GM23338 (cell line): Measurements from ENCODE around the gene CDC6. TPM values are rescaled to one million over a fixed set of nuclear protein-coding genes. Genes with fewer than 3 reads are reported as not detected.

ENCODE experiments used
- ATAC-seq: fragments of 200-7000 bp; cut with Tn5 transposase; 3 replicates; pipeline ENCODE4 v1.9.1; 2020
- DNase-seq: peaks from one replicate; pipeline ENCODE4 v3.0.0-alpha.2; 2015; ENCODE audit warnings: low spot score
- H2AFZ ChIP-seq: fragments of 200-600 bp; sonication (generic); 2 replicates; pipeline ENCODE4 v1.8.0; 2016; ENCODE audit warnings: antibody characterized with exemption, mild to moderate bottlenecking, moderate library complexity
- H3F3A ChIP-seq: fragments of 200-600 bp; sonication (generic); replicated peaks from 2 replicates; pipeline ENCODE4 v1.8.0; 2017; ENCODE audit warnings: antibody characterized with exemption, mixed run types, low read depth
- H3K27ac ChIP-seq: fragments of 200-600 bp; sonication (generic); 2 replicates; pipeline ENCODE4 v1.6.1; 2016; ENCODE audit warnings: low read depth
- H3K27me3 ChIP-seq: fragments of 200-600 bp; sonication (generic); 2 replicates; pipeline ENCODE4 v1.8.0; 2016; ENCODE audit warnings: mild to moderate bottlenecking, mixed run types, moderate library complexity; ENCODE audit not compliant: insufficient read depth
- H3K36me3 ChIP-seq: fragments of 200-600 bp; sonication (generic); 2 replicates; pipeline ENCODE4 v1.8.0; 2016; ENCODE audit warnings: mild to moderate bottlenecking; ENCODE audit not compliant: insufficient read depth
- H3K4me1 ChIP-seq: fragments of 200-600 bp; sonication (generic); 2 replicates; pipeline ENCODE4 v1.8.0; 2016; ENCODE audit warnings: mild to moderate bottlenecking, moderate library complexity; ENCODE audit not compliant: insufficient read depth
- H3K4me2 ChIP-seq: fragments of 200-600 bp; sonication (generic); 2 replicates; pipeline ENCODE4 v1.7.1; 2017; ENCODE audit warnings: mixed run types
- H3K4me3 ChIP-seq: fragments of 200-600 bp; sonication (generic); 2 replicates; pipeline ENCODE4 v1.6.1; 2016; ENCODE audit warnings: mixed run types
- H3K79me2 ChIP-seq: fragments of 200-600 bp; sonication (generic); replicated peaks from 2 replicates; pipeline ENCODE4 v1.8.0; 2017; ENCODE audit warnings: mild to moderate bottlenecking; ENCODE audit not compliant: insufficient read depth
- H3K9me2 ChIP-seq: fragments of 200-600 bp; sonication (generic); 2 replicates; pipeline ENCODE4 v1.8.0; 2017; ENCODE audit not compliant: insufficient read depth
- H4K20me1 ChIP-seq: fragments of 200-600 bp; sonication (generic); replicated peaks from 2 replicates; pipeline ENCODE4 v1.8.0; 2017; ENCODE audit warnings: mild to moderate bottlenecking; ENCODE audit not compliant: insufficient read depth
- H3K27ac Mint-ChIP-seq: 2 replicates; pipeline ENCODE4 v1.8.0; 2020; ENCODE audit warnings: inconsistent platforms, mild to moderate bottlenecking, moderate library complexity, mixed read lengths
- H3K27me3 Mint-ChIP-seq: 3 replicates; pipeline ENCODE4 v1.8.0; 2022; ENCODE audit warnings: low read depth, mild to moderate bottlenecking, moderate library complexity, mixed read lengths, inconsistent platforms; ENCODE audit not compliant: insufficient read depth, poor library complexity
- H3K36me3 Mint-ChIP-seq: 3 replicates; pipeline ENCODE4 v1.8.0; 2021; ENCODE audit warnings: low read depth, mild to moderate bottlenecking, inconsistent platforms, moderate library complexity, mixed read lengths
- H3K4me1 Mint-ChIP-seq: 3 replicates; pipeline ENCODE4 v1.8.0; 2020; ENCODE audit warnings: mild to moderate bottlenecking, inconsistent platforms, mixed read lengths
- H3K4me3 Mint-ChIP-seq: 3 replicates; pipeline ENCODE4 v1.8.0; 2021; ENCODE audit warnings: moderate library complexity, mild to moderate bottlenecking, inconsistent platforms, mixed read lengths
- H3K9me3 Mint-ChIP-seq: 3 replicates; pipeline ENCODE4 v1.8.0; 2020; ENCODE audit warnings: moderate library complexity, mild to moderate bottlenecking, inconsistent platforms, mixed read lengths
- EZH2 ChIP-seq: fragments of 200-600 bp; sonication (generic); IDR thresholded peaks from one replicate; pipeline ENCODE4 v1.8.0; 2017; ENCODE audit warnings: antibody characterized with exemption, mild to moderate bottlenecking, low read depth; ENCODE audit not compliant: unreplicated experiment
- EZH2phosphoT487 ChIP-seq: fragments of 200-600 bp; sonication (generic); IDR thresholded peaks from one replicate; pipeline ENCODE4 v1.8.1; 2018; ENCODE audit warnings: antibody characterized with exemption; ENCODE audit not compliant: unreplicated experiment
- STAT1 ChIP-seq: IDR thresholded peaks from one replicate; pipeline ENCODE4 v1.6.1; 2016; ENCODE audit warnings: antibody characterized with exemption; ENCODE audit not compliant: unreplicated experiment
- ZNF331 ChIP-seq: fragments of 250-450 bp; sonication (Bioruptor Pico); IDR thresholded peaks from 2 replicates; pipeline ENCODE4 v1.5.0; 2020; ENCODE audit warnings: low read depth, mild to moderate bottlenecking, moderate library complexity
- polyA plus RNA-seq: library from polyadenylated mRNA; unstranded; fragments of >200 nt; fragmentation: Nextera tagmentation; extraction: Ambion mirVana; gene quantifications from 2 replicates; pipeline ENCODE4 v1.2.1, GENCODE V29; 2016
- total RNA-seq: library from RNA; depleted of rRNA; stranded (reverse); fragments of >200 nt; shearing (Covaris generic); gene quantifications from 2 replicates; pipeline ENCODE4 v1.2.3, GENCODE V29; 2014
- TF ChIP-seq, protein P1 (sequence below): fragments of 250-450 bp; sonication (Bioruptor Pico); IDR thresholded peaks from 2 replicates; pipeline ENCODE4 v1.5.0; 2020; ENCODE audit warnings: mild to moderate bottlenecking, moderate library complexity
- TF ChIP-seq, protein P2 (sequence below): IDR thresholded peaks from 2 replicates; pipeline ENCODE4 v1.6.1; 2016; ENCODE audit warnings: antibody characterized with exemption
- TF ChIP-seq, protein P3 (sequence below): IDR thresholded peaks from one replicate; pipeline ENCODE4 v1.6.1; 2018; ENCODE audit warnings: antibody characterized with exemption; ENCODE audit not compliant: unreplicated experiment
- TF ChIP-seq, protein P4 (sequence below), 2 experiments: fragments of 200-600 bp in 1 of 2; sonication (generic) in 1 of 2; conservative IDR thresholded peaks; 2 replicates each; pipeline versions ENCODE4 v1.5.1 to v1.6.1; 2016 to 2017; ENCODE audit warnings: antibody characterized with exemption in 2 of 2, low read depth in 2 of 2, mild to moderate bottlenecking in 2 of 2, moderate library complexity in 1 of 2

The CDC6 gene
- total and polyA plus RNA-seq, 2 experiments from 2014 or later = 46.2 to 79.9 TPM

DNA sequence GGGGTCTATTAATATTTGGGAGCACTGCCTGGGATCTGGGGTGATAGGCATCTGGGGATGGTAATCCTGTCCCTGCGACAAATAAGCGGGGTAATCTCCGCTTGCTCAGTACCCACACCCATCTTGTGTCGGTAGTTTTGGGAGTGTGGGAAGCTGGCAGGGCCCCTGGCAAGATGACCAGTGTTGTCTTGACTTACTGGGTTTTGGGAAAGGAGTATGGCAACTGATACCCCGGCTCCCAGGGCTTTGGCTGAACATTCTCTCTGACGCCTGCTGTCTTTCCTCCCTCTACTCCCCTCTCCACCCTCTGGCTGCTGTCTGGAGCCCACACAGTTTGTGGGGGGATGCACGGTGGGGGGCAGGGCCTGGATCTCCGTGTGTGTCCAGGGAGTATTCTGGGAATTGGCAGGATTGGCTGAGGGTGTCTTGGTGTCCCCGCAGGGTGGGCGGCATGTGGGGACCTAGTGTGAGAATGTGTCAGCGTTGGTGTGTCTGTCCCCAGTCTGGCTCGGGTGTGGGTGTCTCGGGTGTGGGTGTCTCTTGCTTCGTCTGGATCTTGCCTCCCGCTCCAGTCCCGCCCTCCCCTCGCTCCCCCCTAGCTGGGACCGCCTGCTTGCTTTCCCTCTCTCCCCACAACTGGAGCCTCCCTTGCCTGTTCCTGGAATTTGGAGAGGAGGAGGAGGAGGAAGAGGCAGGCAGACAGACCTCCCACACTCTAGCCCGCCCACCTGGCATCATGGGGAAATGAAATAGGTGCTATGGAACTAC is 33.3 kb downstream of the CDC6 start:
- peaks cover 12% of the 10 kb centered on the region; the same call in 1 of the 2 replicates for H3F3A ChIP-seq
- TF ChIP-seq EZH2 (no peak), EZH2phosphoT487 (no peak), STAT1 (no peak), ZNF331 (no peak)
- Mint-ChIP-seq H3K4me1 (peaks cover 80% of the 10 kb centered on the region), H3K36me3 (no peaks in the 10 kb centered on the region), H3K27me3 (peaks cover 39% of the 10 kb centered on the region), H3K4me3 (no peak overlapping the region; the same call in 2 of the 3 replicates), H3K27ac (no peak overlapping the region), H3K9me3 (no peaks in the 10 kb centered on the region)
- H3K36me3 ChIP-seq = no peaks in the 10 kb centered on the region
- 0 out of 2 replicates have a peak overlapping the region, but pooled peaks have one; percentile 14 for H3K4me2 ChIP-seq
- H4K20me1 ChIP-seq = peaks cover 19% of the 10 kb centered on the region
- ATAC-seq (no peak), DNase-seq (no peak)
- peaks cover 24% of the 10 kb centered on the region for H3K79me2 ChIP-seq
- H3K4me3 ChIP-seq = no peak overlapping the region
- H3K27me3 ChIP-seq = peaks cover 24% of the 10 kb centered on the region
- H3K27ac ChIP-seq = no peak overlapping the region
- no peak overlapping the region for H2AFZ ChIP-seq
- H3K9me2 ChIP-seq = no peaks in the 10 kb centered on the region
- H3K4me1 ChIP-seq = peaks cover 20% of the 10 kb centered on the region

DNA sequence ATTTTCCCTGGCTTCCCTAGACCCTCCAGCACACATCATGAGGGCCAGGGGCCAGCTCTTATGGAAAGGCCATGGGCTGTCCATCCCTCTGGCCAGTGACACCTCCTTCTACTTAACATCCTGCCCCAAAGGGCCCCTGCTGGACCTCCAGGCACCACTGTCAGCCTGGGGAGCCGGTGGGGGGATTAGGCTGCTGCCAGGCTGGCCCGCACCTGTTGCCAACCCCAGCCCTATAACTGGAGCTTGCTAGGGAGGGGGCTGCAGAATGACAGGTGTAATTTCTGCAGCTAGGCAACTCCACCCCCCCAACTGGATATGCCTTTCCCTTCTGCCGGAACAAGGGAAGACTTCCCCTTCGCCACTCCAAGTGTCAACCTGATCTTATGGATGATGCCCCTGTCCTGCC is 33.8 kb downstream of the CDC6 start:
- H3K4me2 ChIP-seq = no peak overlapping the region
- H3K4me3 ChIP-seq = no peak overlapping the region
- peaks cover 26% of the 10 kb centered on the region for H3K79me2 ChIP-seq
- H3K27me3 ChIP-seq = peaks cover 18% of the 10 kb centered on the region
- peaks cover 14% of the 10 kb centered on the region; the same call in 1 of the 2 replicates for H3K4me1 ChIP-seq
- Mint-ChIP-seq H3K4me3 (no peak overlapping the region), H3K27ac (no peak overlapping the region), H3K36me3 (no peaks in the 10 kb centered on the region), H3K27me3 (peaks cover 36% of the 10 kb centered on the region), H3K4me1 (peaks cover 80% of the 10 kb centered on the region), H3K9me3 (no peaks in the 10 kb centered on the region)
- DNase-seq = no peak
- ATAC-seq = no peak
- no peaks in the 10 kb centered on the region for H3K36me3 ChIP-seq
- H3K9me2 ChIP-seq = no peaks in the 10 kb centered on the region
- peaks cover 21% of the 10 kb centered on the region for H4K20me1 ChIP-seq
- H3F3A ChIP-seq = peaks cover 7% of the 10 kb centered on the region; the same call in 1 of the 2 replicates
- H3K27ac ChIP-seq = no peak overlapping the region
- H2AFZ ChIP-seq = no peak overlapping the region
- TF ChIP-seq, protein P1, sequence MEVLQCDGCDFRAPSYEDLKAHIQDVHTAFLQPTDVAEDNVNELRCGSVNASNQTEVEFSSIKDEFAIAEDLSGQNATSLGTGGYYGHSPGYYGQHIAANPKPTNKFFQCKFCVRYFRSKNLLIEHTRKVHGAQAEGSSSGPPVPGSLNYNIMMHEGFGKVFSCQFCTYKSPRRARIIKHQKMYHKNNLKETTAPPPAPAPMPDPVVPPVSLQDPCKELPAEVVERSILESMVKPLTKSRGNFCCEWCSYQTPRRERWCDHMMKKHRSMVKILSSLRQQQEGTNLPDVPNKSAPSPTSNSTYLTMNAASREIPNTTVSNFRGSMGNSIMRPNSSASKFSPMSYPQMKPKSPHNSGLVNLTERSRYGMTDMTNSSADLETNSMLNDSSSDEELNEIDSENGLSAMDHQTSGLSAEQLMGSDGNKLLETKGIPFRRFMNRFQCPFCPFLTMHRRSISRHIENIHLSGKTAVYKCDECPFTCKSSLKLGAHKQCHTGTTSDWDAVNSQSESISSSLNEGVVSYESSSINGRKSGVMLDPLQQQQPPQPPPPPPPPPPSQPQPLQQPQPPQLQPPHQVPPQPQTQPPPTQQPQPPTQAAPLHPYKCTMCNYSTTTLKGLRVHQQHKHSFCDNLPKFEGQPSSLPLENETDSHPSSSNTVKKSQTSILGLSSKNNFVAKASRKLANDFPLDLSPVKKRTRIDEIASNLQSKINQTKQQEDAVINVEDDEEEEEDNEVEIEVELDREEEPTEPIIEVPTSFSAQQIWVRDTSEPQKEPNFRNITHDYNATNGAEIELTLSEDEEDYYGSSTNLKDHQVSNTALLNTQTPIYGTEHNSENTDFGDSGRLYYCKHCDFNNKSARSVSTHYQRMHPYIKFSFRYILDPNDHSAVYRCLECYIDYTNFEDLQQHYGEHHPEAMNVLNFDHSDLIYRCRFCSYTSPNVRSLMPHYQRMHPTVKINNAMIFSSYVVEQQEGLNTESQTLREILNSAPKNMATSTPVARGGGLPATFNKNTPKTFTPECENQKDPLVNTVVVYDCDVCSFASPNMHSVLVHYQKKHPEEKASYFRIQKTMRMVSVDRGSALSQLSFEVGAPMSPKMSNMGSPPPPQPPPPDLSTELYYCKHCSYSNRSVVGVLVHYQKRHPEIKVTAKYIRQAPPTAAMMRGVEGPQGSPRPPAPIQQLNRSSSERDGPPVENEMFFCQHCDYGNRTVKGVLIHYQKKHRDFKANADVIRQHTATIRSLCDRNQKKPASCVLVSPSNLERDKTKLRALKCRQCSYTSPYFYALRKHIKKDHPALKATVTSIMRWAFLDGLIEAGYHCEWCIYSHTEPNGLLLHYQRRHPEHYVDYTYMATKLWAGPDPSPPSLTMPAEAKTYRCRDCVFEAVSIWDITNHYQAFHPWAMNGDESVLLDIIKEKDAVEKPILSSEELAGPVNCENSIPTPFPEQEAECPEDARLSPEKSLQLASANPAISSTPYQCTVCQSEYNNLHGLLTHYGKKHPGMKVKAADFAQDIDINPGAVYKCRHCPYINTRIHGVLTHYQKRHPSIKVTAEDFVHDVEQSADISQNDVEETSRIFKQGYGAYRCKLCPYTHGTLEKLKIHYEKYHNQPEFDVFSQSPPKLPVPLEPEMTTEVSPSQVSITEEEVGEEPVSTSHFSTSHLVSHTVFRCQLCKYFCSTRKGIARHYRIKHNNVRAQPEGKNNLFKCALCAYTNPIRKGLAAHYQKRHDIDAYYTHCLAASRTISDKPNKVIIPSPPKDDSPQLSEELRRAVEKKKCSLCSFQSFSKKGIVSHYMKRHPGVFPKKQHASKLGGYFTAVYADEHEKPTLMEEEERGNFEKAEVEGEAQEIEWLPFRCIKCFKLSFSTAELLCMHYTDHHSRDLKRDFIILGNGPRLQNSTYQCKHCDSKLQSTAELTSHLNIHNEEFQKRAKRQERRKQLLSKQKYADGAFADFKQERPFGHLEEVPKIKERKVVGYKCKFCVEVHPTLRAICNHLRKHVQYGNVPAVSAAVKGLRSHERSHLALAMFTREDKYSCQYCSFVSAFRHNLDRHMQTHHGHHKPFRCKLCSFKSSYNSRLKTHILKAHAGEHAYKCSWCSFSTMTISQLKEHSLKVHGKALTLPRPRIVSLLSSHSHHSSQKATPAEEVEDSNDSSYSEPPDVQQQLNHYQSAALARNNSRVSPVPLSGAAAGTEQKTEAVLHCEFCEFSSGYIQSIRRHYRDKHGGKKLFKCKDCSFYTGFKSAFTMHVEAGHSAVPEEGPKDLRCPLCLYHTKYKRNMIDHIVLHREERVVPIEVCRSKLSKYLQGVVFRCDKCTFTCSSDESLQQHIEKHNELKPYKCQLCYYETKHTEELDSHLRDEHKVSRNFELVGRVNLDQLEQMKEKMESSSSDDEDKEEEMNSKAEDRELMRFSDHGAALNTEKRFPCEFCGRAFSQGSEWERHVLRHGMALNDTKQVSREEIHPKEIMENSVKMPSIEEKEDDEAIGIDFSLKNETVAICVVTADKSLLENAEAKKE (CRISPR knock-in tag) = no peak
- TF ChIP-seq, protein P2, sequence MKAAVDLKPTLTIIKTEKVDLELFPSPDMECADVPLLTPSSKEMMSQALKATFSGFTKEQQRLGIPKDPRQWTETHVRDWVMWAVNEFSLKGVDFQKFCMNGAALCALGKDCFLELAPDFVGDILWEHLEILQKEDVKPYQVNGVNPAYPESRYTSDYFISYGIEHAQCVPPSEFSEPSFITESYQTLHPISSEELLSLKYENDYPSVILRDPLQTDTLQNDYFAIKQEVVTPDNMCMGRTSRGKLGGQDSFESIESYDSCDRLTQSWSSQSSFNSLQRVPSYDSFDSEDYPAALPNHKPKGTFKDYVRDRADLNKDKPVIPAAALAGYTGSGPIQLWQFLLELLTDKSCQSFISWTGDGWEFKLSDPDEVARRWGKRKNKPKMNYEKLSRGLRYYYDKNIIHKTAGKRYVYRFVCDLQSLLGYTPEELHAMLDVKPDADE = no peak
- TF ChIP-seq, protein P3, sequence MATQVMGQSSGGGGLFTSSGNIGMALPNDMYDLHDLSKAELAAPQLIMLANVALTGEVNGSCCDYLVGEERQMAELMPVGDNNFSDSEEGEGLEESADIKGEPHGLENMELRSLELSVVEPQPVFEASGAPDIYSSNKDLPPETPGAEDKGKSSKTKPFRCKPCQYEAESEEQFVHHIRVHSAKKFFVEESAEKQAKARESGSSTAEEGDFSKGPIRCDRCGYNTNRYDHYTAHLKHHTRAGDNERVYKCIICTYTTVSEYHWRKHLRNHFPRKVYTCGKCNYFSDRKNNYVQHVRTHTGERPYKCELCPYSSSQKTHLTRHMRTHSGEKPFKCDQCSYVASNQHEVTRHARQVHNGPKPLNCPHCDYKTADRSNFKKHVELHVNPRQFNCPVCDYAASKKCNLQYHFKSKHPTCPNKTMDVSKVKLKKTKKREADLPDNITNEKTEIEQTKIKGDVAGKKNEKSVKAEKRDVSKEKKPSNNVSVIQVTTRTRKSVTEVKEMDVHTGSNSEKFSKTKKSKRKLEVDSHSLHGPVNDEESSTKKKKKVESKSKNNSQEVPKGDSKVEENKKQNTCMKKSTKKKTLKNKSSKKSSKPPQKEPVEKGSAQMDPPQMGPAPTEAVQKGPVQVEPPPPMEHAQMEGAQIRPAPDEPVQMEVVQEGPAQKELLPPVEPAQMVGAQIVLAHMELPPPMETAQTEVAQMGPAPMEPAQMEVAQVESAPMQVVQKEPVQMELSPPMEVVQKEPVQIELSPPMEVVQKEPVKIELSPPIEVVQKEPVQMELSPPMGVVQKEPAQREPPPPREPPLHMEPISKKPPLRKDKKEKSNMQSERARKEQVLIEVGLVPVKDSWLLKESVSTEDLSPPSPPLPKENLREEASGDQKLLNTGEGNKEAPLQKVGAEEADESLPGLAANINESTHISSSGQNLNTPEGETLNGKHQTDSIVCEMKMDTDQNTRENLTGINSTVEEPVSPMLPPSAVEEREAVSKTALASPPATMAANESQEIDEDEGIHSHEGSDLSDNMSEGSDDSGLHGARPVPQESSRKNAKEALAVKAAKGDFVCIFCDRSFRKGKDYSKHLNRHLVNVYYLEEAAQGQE = no peak
- TF ChIP-seq, protein P4, sequence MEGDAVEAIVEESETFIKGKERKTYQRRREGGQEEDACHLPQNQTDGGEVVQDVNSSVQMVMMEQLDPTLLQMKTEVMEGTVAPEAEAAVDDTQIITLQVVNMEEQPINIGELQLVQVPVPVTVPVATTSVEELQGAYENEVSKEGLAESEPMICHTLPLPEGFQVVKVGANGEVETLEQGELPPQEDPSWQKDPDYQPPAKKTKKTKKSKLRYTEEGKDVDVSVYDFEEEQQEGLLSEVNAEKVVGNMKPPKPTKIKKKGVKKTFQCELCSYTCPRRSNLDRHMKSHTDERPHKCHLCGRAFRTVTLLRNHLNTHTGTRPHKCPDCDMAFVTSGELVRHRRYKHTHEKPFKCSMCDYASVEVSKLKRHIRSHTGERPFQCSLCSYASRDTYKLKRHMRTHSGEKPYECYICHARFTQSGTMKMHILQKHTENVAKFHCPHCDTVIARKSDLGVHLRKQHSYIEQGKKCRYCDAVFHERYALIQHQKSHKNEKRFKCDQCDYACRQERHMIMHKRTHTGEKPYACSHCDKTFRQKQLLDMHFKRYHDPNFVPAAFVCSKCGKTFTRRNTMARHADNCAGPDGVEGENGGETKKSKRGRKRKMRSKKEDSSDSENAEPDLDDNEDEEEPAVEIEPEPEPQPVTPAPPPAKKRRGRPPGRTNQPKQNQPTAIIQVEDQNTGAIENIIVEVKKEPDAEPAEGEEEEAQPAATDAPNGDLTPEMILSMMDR (conservative IDR thresholded peaks at IDR 0.05; ENCODE audit: low read depth in 2 of 2) = no peak
